GM19463 (cell line): ENCODE results near the gene ABCB1.

Source experiments
- ATAC-seq: cut with Tn5 transposase; IDR thresholded peaks from one replicate; pipeline ENCODE4 v1.9.1; 2021; ENCODE audit warnings: mild to moderate bottlenecking, moderate library complexity; ENCODE audit not compliant: unreplicated experiment

ABCB1 gene

GRCh38 chr7:87517136-87517815 is 83.4 kb downstream of the ABCB1 start:
- ATAC-seq = no peak

GRCh38 chr7:87513735-87514335 is 86.8 kb downstream of the ABCB1 start:
- no peak for ATAC-seq

- no peak for ATAC-seq
Observed at GRCh38 chr7:87512906-87513305, 87.8 kb downstream of the ABCB1 start.

- no peak for ATAC-seq
Observed at GRCh38 chr7:87511510-87511909, 89.2 kb downstream of the ABCB1 start.

GRCh38 chr7:87510411-87510875 is 90.2 kb downstream of the ABCB1 start:
- no peak for ATAC-seq

- ATAC-seq = no peak
Observed at GRCh38 chr7:87507446-87507845, 93.2 kb downstream of the ABCB1 start.

GRCh38 chr7:87506246-87507180 is 94.2 kb downstream of the ABCB1 start:
- no peak for ATAC-seq

GRCh38 chr7:87505557-87506245 is 95.0 kb downstream of the ABCB1 start:
- peak; percentile 40 for ATAC-seq

- ATAC-seq = no peak
Observed at GRCh38 chr7:87505122-87505521, 95.6 kb downstream of the ABCB1 start.

GRCh38 chr7:87499494-87499893 is 101.2 kb downstream of the ABCB1 start:
- no peak for ATAC-seq

- ATAC-seq = peak; percentile 47
Observed at GRCh38 chr7:87498893-87499292, 101.8 kb downstream of the ABCB1 start.

GRCh38 chr7:87497482-87497881 is 103.2 kb downstream of the ABCB1 start:
- no peak for ATAC-seq

GRCh38 chr7:87495366-87495765 is 105.3 kb downstream of the ABCB1 start:
- ATAC-seq = no peak

GRCh38 chr7:87494454-87494853 is 106.2 kb downstream of the ABCB1 start:
- ATAC-seq = no peak

GRCh38 chr7:87483131-87483530 is 117.6 kb downstream of the ABCB1 start:
- no peak for ATAC-seq

GRCh38 chr7:87482115-87482514 is 118.6 kb downstream of the ABCB1 start:
- ATAC-seq = no peak

GRCh38 chr7:87480386-87480785 is 120.3 kb downstream of the ABCB1 start:
- no peak for ATAC-seq

GRCh38 chr7:87479951-87480350 is 120.7 kb downstream of the ABCB1 start:
- ATAC-seq = no peak

GRCh38 chr7:87476179-87476557 is 124.5 kb downstream of the ABCB1 start:
- ATAC-seq = no peak

- peak; percentile 20 for ATAC-seq
Observed at GRCh38 chr7:87475359-87476178, 125.1 kb downstream of the ABCB1 start, which contains the start of gene ABCB4. TSS of gene ABCB4 (minus strand) at chr7:87475680. CDS start at chr7:87475465, 215 bp downstream.
